ENCODE data around the gene CCDC170.

The CCDC170 gene

DNA sequence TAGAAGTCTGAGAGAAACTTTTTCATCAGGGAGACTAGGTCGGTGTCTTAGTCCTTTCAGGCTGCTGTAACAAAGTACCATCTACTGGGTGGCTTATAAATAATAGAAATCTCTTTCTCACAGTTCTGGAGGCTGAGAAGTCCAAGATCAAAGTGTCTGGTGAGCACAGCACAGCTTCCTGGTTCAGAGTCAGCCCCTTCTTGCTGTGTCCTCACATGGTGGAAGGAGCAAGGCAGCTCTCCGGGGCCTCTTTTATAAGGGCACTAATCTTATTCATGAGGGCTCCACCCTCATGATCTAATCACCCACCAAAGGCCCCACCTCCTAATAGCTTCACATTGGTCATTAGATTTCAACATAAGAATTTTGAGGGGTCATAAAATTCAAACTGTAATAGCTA is 122.8 kb downstream of the CCDC170 start:
- no peak for DNase-seq (ENCODE audit: low spot score)

DNA sequence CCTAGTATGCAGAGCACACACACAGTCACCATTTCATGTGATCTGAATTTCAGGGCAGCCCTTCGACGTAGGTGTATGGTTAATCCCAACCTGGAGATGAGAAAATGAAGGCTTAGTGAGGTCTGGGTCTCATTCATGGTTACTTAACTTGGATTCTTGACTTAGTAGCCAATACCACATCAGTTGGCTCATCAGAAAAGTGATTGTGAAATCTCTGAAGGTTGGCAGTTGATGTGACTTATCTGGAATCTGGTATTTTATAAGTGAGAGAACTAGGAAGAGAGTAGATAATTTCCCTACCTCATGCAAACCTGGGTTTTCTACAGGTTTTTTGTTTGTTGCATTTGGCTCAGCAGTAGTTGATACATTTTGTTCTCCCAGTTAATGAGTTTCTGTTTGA is 123.7 kb downstream of the CCDC170 start:
- no peak for DNase-seq (ENCODE audit: low spot score)

DNA sequence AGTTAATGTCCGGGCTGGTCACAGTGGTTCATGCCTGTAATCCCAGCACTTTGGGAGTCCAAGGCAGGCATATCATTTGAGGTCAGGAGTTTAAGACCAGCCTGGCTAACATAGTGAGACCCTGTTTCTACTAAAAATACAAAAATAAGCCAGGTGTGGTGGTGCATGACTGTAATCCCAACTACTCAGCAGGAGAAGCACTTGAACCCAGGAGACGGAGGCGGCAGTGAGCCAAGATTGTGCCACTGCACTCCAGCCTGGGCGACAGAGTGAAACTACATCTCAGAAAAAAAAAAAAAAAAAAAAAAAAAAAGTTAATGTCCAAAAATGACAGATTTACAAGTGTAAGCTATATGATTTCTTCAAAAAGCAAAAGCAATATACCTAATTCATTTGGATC is 124.9 kb downstream of the CCDC170 start:
- no peak for DNase-seq (ENCODE audit: low spot score)

DNA sequence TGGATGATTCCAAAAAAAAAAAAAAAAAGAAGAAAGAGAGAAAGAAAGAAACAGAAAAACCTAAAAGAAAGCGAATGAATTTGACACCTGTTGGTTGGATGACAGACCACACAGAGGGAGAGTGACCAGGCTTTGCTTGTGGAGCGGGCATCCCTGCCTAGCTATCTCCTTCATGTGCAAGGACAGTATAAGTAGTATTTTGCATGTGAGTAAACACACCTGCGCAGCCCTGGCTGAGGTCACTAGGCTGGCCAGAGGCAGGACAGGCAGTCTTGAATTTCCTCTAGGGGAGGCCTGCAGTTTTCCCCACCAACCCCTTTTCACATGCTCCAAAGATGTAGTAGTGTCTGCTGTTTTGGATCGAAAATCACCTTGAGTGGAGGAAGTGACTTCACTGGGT is 126.4 kb downstream of the CCDC170 start:
- no peak for DNase-seq (ENCODE audit: low spot score)

DNA sequence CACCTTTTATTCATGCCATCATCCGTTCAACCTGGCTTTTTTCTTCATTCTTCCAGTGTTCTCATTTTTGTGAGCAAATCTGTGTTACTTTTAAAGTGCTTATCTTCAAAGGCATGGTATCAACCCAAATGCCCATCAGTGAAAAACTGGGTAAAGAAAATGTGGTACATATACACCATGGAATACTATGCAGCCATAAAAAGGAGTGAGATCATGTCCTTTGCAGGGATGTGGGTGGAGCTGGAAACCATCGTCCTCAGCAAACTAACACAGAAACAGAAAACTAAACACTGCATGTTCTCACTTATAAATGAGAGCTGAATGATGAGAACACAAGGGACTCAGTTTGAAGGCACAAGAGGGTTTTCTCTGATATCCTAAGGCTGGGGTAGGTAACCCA is 130.3 kb downstream of the CCDC170 start:
- no peak for DNase-seq (ENCODE audit: low spot score)

DNA sequence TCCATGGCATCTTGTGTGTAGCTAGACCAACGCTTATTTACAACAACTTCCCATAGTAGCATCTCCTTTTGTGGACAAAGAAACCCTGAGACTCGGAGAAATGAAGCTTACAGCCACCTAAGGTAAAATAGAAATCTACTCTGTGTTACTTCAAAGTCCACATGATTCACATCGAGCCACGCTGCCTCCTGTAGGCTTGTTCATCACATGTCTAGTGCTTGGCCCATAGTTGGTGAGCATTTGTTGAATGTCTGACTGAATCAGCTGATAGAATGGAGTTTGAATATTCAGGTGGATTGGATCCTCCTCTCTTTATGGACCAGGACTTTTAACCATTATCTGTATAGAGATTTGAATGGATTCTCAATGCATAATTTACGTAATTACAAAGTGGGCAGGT is 130.7 kb downstream of the CCDC170 start:
- no peak for DNase-seq (ENCODE audit: low spot score)

DNA sequence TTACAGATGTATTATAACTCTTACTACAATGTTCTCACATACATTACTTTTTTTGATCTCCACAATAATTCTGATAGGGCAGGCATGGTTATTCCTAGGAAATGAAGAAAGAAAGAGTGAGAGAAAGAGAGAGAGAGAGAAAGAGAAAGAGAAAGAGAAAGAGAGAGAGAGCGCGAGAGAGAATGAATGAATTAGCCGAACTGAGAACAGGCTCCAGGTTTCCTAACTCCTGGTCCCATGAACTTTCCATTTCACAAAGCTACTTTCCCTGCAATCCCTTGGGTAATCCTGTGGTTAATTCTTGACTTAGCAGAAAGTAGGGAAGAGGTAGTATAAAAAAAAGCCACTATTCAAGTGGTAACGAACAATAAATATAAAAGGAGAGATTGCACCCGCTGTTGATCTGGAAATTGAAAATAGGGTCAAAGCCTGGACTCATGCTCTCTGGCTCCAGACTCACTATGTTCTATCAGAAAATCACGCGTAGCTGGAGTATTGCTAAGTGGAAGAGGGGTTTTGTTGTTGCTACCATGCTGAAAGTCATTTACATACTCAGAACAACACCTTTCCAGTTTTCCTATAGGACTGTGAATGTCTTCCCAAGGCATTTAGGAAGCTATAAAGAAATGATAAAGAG is 131.2 kb downstream of the CCDC170 start:
- DNase-seq (ENCODE audit: low spot score) = no peak

DNA sequence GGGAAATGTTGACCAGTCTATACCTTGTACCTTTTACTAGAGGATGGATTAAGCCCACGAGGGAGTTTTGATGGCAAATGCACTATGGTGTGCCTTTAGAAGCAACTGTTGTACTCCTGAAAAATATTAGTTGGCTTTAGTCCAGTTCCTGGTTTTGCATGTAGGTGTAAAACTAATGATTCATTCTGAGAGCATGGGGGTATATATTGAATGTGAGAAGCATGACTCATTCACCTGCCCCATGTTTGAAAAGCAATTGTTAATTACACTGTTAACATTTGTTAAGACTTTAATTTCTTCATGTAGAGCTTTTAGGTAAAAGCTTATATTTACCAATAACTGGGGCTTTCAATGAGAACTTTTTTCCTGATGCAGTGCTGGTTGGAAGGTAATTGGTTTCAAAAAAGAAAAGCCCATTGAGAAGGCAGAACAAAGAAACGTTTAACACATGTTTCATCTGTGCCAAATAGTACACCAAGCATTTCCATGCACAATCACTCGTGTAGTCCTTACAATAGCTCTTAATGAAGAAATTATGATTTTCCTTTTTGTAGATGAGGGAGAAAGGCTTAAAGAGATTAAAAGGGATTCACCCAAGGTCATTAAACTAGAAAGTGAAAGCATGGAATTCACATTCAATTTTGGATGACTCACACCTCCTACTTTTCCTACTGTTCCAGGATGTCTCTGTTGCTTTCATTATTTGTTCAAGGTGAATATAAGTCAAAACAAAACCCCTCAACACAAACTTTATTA is 134.1 kb downstream of the CCDC170 start:
- DNase-seq (ENCODE audit: low spot score) = no peak

DNA sequence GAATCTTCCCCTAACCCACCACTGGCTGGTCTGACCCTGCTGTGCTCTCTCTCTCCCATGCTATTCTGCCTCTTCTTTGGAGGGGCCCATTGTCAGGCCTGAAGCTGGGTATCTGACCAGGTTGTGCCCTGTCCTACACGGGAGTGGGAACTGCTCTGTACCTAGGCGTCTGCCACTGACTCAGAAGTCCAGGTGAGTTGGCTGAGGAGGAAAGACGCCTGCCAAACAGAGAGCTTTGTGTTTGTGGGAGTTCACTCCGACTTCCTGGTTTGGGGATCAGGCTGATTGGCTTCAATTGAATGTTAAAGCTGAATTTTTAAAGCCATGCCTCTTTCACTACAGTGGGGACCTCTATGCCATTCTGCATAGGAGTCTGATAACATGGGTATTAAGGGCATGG is 136.0 kb downstream of the CCDC170 start:
- DNase-seq (ENCODE audit: low spot score) = no peak

DNA sequence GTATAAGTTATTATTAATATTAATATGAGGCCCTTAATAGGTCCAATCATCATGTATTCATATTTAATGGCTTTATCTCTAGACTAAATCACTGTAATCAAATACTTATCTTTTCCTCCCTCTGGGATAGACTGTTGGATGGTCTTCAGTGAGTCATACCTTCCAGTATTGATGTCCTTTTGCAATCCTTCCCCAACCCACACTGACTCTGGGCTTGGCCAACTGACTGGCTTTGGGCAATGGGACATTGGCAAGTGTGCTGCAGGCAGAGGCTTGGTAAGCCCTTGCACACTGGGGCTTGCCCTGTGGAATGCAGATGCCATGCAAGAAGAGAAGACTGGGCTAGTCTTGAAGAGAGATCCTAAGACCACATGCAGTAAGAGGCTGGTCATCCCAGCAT is 136.6 kb downstream of the CCDC170 start:
- no peak for DNase-seq (ENCODE audit: low spot score)

DNA sequence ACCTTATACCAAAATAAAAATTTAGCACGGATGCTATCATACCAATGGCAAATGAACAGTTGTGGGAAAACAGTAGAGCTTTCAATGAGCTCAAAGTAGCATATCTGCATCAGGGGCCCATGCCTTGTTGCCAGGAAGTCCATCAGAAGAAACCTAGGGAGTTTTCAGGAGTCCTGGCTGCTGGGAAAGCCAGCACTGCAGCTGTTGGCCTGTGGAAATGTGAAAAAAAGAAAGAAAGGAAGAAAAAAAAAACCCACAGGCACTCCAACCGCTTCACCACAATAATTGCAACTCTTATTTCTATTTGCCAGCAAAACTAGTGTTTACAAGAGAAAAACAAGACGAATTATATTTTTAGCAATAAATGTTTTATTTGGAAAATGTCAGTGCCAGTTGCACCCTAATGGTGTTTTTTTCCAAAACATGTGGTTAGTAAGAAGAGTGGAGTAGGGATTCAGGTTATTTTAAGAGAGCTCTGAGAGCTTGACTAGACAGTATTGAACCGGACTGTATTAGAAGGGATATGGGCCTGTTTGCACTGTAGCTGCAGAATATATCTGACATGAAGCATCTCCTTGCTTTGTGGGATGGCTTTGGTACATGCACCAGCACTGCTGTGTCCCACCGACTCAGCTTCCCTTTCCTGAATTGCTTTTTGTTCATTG is 137.3 kb downstream of the CCDC170 start:
- DNase-seq (ENCODE audit: low spot score) = no peak

DNA sequence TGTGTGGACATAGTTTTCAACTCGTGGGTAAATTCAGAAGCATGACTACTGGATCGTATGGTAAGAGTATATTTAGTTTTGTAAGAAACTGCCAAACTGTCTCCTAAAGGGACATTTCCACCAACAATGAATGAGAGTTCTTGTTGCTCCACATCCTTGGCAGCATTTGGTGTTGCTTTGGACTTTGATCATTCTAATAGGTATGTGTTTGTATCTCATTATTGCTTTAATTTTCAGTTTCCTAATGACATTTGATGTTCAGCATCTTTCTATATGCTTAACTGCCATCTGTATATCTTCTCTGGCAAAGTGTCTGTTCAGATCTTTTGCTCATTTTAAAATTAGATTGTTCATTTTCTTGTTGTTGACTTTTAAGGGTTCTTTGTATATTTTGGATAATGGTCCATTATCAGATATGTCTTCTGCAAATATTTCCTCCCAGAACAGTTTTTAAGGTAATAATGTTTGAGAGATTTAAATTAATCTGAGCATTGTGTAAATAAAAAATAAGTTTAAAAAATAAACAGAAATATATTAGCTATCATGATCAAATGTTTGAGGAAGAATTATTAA is 138.7 kb downstream of the CCDC170 start:
- no peak for DNase-seq (ENCODE audit: low spot score)

DNA sequence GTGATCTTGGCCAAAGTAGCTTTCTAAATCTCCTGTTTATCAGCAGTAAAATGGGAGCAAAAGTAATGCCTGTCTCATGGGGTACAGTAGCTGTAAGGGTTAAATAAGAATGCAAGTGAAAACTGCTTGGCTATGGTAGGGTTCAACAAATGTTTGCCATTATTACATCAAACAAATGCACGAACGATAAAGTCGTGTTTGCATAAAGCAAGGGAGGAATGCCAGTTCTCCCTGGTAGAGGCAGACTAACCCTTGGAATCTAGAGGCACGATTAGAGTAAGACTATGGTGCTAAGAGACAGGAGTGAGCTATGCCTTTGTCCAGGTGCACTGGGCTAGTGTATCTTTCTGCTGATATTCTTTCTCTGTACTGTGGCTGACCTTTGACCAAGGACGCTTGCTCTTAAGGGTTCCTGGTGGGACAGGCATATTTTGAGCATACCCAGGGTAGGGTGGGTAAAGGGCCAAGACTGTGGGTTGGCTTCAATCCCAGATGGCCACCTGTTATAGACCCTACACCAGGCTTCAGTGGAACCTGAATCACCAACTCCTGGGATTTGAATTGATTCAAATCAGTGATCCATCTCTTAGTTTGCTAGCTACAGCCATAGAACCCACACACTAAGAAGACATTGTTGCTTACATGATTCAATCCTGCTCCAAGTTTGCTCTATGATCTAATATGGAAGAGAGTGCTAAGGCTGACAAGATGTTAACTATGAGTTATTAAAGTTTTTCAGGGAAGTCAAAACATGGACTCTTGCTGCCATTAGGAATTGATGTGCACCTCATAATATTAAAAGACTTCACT is 139.9 kb downstream of the CCDC170 start:
- DNase-seq (ENCODE audit: low spot score) = no peak

DNA sequence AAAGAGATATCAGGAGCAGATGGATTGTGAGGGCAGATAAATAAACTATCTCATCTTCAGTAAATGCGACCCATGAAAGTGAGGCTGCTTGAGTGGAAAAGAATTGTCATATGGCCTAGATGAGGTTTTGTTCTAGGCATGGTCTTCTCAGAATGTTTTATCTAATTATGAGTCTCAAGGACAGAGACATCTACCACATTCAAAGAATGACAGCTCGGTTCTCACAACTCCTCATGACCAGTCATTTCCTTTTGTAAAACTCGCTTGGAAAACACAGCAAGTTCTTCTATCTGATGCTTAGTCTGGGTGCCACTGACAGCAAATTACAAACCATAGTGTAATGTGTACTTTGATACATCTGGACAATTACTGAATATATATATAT is 140.5 kb downstream of the CCDC170 start:
- DNase-seq (ENCODE audit: low spot score) = no peak

DNA sequence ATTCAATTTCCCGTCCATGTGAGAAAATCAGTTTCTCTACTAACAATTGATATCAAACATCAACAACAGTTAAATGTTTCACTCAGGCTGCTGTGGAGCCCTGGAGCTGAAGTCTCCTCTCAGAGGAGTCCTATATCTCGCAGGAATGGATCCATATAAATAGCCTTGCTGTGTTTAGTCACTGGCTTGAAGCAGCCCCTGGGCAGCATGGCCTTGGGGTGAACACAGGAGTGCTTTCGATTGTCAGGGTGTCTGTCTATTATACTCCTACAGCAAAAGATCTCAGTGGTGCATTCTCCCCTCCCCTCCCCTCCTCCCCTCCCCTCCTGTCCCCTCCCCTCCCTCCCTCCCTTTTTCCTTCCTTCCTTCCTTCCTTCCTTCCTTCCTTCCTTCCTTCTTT is 141.9 kb downstream of the CCDC170 start:
- DNase-seq (ENCODE audit: low spot score) = no peak

DNA sequence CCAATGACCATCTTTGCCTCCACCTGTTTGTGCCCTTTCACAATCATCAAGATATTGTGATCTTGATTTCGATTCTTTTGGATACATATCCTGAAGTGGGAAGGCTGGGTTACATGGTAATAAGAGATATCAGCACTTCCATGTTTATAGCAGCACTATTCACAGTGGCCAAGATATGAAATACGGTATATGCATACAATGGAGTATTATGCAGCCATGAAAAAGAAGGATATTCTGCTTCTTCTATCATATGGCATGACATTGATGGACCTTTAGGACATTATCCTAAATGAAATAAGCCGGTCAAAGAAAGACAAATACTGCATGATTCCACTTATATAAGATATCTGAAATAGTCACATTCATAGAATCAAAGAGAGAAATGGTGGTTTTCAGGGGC is 144.0 kb downstream of the CCDC170 start:
- no peak for DNase-seq (ENCODE audit: low spot score)

DNA sequence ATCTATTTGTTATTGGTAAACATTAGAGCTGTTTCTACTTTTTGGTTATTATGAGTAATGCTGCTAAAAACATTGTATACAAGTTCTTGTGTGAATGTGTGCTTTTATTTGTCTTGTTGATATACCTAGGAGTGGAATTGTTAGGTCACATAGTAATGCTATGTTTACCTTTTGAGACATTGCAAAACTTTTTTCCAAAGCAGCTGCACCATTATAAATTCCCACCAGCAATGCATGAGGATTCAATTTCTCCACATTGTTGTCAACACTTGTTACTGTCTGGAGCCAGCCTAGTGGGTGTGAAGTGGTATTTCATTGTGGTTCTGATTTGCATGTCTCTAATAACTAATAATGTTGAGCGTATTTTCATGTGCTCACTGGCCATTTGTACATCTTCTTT is 145.9 kb downstream of the CCDC170 start:
- DNase-seq (ENCODE audit: low spot score) = no peak

DNA sequence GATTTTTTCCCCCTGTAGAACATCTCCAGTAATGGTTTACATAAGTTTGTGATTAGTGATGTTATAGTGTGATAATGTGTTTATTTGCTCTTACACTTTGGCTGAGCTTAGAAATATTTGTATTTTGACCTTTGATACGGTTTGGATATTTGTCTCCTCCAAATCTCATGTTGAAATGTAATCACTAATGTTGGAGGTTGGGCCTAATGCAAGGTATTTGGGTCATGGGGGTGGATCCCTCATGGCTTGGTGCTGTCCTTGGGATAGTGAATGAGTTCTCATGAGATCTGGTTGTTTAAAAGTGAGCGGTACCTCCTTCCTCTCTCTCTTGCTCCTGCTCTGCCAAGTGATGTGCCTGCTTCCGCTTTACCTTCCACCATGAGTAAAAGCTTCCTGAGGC is 147.2 kb downstream of the CCDC170 start:
- DNase-seq (ENCODE audit: low spot score) = no peak

DNA sequence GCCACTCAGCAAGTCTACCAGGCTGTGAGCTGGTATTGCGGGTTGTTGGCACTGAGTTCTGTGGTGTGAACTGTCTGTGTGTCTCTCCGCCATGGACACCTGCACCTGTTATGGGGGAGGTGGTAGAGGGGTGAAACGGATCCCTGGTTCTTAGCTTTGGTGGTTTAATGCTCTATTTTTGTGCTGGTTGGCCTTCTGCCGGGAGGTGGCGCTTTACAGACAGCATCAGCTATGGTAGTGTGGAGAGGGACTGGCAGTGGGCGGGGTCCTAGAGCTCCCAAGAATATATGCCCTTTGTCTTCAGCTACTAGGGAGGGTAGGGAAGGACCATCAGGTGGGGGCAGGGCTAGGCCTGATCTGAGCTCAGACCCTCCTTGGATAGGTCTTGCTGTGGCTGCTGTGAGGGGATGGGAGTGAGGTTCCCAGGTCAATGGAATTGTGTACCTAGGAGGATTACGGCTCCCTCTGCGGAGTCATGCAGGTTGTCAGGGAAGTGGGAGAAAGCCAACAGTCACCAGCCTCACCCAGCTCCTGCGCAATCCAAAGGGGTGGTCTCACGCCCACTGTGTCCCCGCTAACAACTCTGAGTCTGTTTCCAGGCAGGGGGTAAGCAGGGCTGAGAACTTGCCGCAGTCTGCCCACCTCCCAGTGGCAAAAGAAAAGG is 154.3 kb downstream of the CCDC170 start:
- no peak for DNase-seq (ENCODE audit: low spot score)

DNA sequence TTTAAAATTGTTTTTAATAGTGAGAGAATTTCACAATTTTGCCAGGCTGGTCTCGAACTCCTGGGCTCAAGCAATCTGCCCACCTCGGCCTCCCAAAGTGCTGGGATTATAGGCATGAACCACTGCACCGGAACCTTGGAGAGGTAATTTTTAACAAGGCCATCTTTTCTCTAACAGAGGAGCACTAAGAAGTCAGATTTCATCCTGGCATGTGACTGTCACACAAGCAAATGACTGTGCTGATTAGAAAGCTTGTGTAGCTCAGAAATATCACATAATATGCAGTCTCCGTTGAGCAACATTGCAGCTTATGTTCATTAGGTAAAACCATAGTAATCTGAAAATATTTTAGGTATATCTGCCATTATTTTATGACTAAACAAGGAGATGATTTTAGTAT is 156.0 kb downstream of the CCDC170 start:
- DNase-seq (ENCODE audit: low spot score) = no peak

DNA sequence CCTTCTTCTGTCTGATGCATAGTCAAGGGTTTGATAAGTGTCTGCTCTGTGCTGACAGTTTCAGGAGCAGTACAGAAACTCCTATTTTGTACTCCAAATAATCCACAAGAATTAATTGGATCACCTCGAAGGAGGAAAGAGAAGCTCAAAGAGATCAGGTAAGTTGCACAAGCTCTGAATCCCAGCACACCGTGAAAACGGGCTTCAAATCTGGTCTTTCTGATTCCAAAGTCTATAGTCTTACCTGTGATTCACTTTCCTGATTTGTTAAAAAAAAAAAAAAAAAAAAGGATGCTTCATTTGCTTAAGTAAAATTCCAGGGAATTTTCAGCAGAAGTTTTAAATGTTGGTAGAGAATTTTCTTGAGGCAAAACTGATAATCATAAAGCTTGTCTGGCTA is 157.8 kb downstream of the CCDC170 start:
- DNase-seq (ENCODE audit: low spot score) = no peak

DNA sequence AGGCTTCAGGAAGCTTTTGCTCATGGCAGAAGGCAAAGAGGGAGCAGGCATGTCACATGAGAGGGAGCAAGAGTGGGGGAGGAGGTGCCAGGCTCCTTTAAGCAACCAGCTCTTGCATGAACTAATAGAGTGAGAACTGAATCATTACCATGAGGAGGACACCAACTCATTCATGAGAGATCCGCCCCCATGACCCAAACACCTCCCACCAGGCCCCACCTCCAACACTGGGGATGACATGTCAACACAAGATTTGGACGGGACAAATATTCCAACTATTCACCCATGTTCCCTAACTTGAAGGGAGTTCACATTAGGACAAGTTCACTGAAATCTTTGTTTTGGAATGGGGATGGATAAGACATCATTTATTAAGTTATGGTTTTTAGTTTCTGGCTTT is 158.5 kb downstream of the CCDC170 start:
- DNase-seq (ENCODE audit: low spot score) = no peak
